Measurements from ENCODE around the gene SLC16A6.

- TF ChIP-seq CTCF (IDR thresholded peaks at IDR 0.05; ENCODE audit: low read length) (no peak), EZH2 (optimal IDR thresholded peaks at IDR 0.05; ENCODE audit: low read depth, low read length) (no peak), EZH2phosphoT487 (IDR thresholded peaks at IDR 0.05; ENCODE audit: low read length) (no peak)
Measured at GRCh38 chr17:68257934-68258333, 33.0 kb downstream of the SLC16A6 start.

Data from MM.1S (cell line).